GM12878 (cell line): ENCODE results near the gene FSTL1. TPM values are rescaled to one million over a fixed set of nuclear protein-coding genes. Genes with fewer than 3 reads are reported as not detected.

Source experiments
- ATAC-seq: fragments of 200-7000 bp; cut with Tn5 transposase; 3 replicates; pipeline ENCODE4 v1.9.1; 2020; ENCODE audit warnings: mild to moderate bottlenecking, moderate library complexity
- BruUV-seq: library from RNA; stranded (reverse); fragments of 400-500 nt; replicated peaks from 2 replicates; lab custom pipeline; 2021; lab: Mats Ljungman, UMichigan
- CTCF ChIA-PET: fragments of 300-600 bp; sonication (Branson Sonifier 250); formaldehyde crosslinking; extraction: SDS; loops from one replicate; lab custom pipeline; 2021; ENCODE audit warnings: inconsistent platforms; lab: Yijun Ruan, JAX
- POLR2A ChIA-PET: fragments of 350-600 bp; formaldehyde crosslinking; extraction: SDS; loops from one replicate; lab custom pipeline; 2021; ENCODE audit warnings: inconsistent platforms; lab: Charles Lee
- RAD21 ChIA-PET: fragments of 300-600 bp; sonication (Branson Sonifier 250); formaldehyde crosslinking; loops from one replicate; lab custom pipeline; 2023; ENCODE audit warnings: antibody characterized with exemption; ENCODE audit not compliant: unreplicated experiment; lab: Charles Lee
- SMC1A ChIA-PET: fragments of 300-600 bp; sonication (Branson Sonifier 250); formaldehyde crosslinking; loops from one replicate; lab custom pipeline; 2023; ENCODE audit not compliant: unreplicated experiment, uncharacterized antibody; lab: Charles Lee
- DNase-seq: peaks from one replicate; pipeline ENCODE4 v3.0.0-alpha.2; 2011; ENCODE audit warnings: low read depth, low spot score
- FAIRE-seq: peaks from 3 replicates; lab custom pipeline; 2011; peaks lifted over from hg19 to GRCh38; lab: Jason Lieb, UNC
- H2AFZ ChIP-seq: 2 replicates; pipeline ENCODE4 v1.6.0; 2011; ENCODE audit warnings: low read depth, low read length, control low read depth; ENCODE audit not compliant: control insufficient read depth
- H3K27ac ChIP-seq: 2 replicates; pipeline ENCODE4 v1.5.1; 2011; ENCODE audit warnings: control low read depth; ENCODE audit not compliant: control insufficient read depth, insufficient read depth
- H3K27me3 ChIP-seq, 2 experiments: replicated peaks in 1 of 2; 2 replicates each; pipeline versions ENCODE4 v1.6.0 to v1.6.1; 2011; ENCODE audit warnings: low read length in 1 of 2; ENCODE audit not compliant: control insufficient read depth in 2 of 2, insufficient read depth in 2 of 2
- H3K36me3 ChIP-seq, 2 experiments: 2 replicates each; pipeline ENCODE4 v1.5.1; 2011; ENCODE audit warnings: low read length in 1 of 2; ENCODE audit not compliant: control insufficient read depth in 2 of 2, insufficient read depth in 2 of 2
- H3K4me1 ChIP-seq: 2 replicates; pipeline ENCODE4 v1.6.1; 2011; ENCODE audit warnings: mild to moderate bottlenecking, low read length, moderate library complexity, mixed read lengths; ENCODE audit not compliant: control insufficient read depth, insufficient read depth
- H3K4me2 ChIP-seq: 2 replicates; pipeline ENCODE4 v1.6.0; 2011; ENCODE audit warnings: control low read depth; ENCODE audit not compliant: control insufficient read depth, insufficient read depth
- H3K4me3 ChIP-seq: fragments of 200-600 bp; sonication (generic); 2 replicates; pipeline ENCODE4 v1.5.1; 2016
- H3K79me2 ChIP-seq: 2 replicates; pipeline ENCODE4 v1.6.0; 2011; ENCODE audit warnings: low read length; ENCODE audit not compliant: control insufficient read depth, insufficient read depth
- H3K9ac ChIP-seq: 2 replicates; pipeline ENCODE4 v1.8.0; 2011; ENCODE audit warnings: low read length, control low read depth, mixed read lengths; ENCODE audit not compliant: control insufficient read depth, insufficient read depth
- H3K9me3 ChIP-seq: replicated peaks from 3 replicates; pipeline ENCODE4 v1.5.1; 2011; ENCODE audit warnings: mild to moderate bottlenecking, low read length; ENCODE audit not compliant: control insufficient read depth, insufficient read depth
- H4K20me1 ChIP-seq: 2 replicates; pipeline ENCODE4 v1.6.0; 2011; ENCODE audit not compliant: control insufficient read depth, insufficient read depth
- CREM ChIP-seq: IDR thresholded peaks from 2 replicates; pipeline ENCODE4 v1.6.1; 2014; ENCODE audit warnings: antibody characterized with exemption, low read depth
- E4F1 ChIP-seq: fragments of 450-650 bp; IDR thresholded peaks from 2 replicates; pipeline ENCODE4 v1.6.1; 2018; ENCODE audit warnings: borderline replicate concordance, mild to moderate bottlenecking; ENCODE audit not compliant: partially characterized antibody
- EED ChIP-seq: sonication (generic); IDR thresholded peaks from 2 replicates; pipeline ENCODE4 v1.6.1; 2016; ENCODE audit warnings: antibody characterized with exemption, low read depth
- ESRRA ChIP-seq: IDR thresholded peaks from 2 replicates; pipeline ENCODE4 v1.6.1; 2012; ENCODE audit warnings: mild to moderate bottlenecking, low read length, improper control_type of control experiment
- GATAD2B ChIP-seq: fragments of 450-650 bp; conservative IDR thresholded peaks from 2 replicates; pipeline ENCODE4 v1.6.1; 2017; ENCODE audit warnings: low read depth, mild to moderate bottlenecking, moderate library complexity
- HDAC6 ChIP-seq: fragments of 200-600 bp; sonication (generic); IDR thresholded peaks from one replicate; pipeline ENCODE4 v1.8.0; 2017; ENCODE audit warnings: antibody characterized with exemption; ENCODE audit not compliant: unreplicated experiment
- KLF5 ChIP-seq: fragments of 450-650 bp; IDR thresholded peaks from 2 replicates; pipeline ENCODE4 v1.6.1; 2014; ENCODE audit warnings: mild to moderate bottlenecking; ENCODE audit not compliant: partially characterized antibody
- LARP7 ChIP-seq: fragments of 450-650 bp; IDR thresholded peaks from 2 replicates; pipeline ENCODE4 v1.6.1; 2017; ENCODE audit warnings: mild to moderate bottlenecking
- PKNOX1 ChIP-seq: fragments of 450-650 bp; IDR thresholded peaks from 2 replicates; pipeline ENCODE4 v1.6.1; 2016; ENCODE audit warnings: mild to moderate bottlenecking
- STAT1 ChIP-seq: fragments of 450-650 bp; conservative IDR thresholded peaks from 2 replicates; pipeline ENCODE4 v1.6.1; 2014; ENCODE audit warnings: antibody characterized with exemption, mild to moderate bottlenecking
- TCF7 ChIP-seq: IDR thresholded peaks from 2 replicates; pipeline ENCODE4 v1.6.1; 2014; ENCODE audit warnings: antibody characterized with exemption, borderline replicate concordance
- ZBTB11 ChIP-seq: fragments of 450-650 bp; formaldehyde crosslinking; IDR thresholded peaks from 2 replicates; pipeline ENCODE4 v1.5.0; 2022; ENCODE audit warnings: mild to moderate bottlenecking, missing genetic modification characterization
- WGBS: methylation state at CpG from one replicate; pipeline ENCODE4 v1.1.6; 2016; ENCODE audit warnings: low lambda C conversion rate; ENCODE audit not compliant: insufficient replicate concordance, insufficient coverage; ENCODE audit errors: missing lambda C conversion rate; 5-methylcytosine and 5-hydroxymethylcytosine counted together
- in situ Hi-C: fragments of 300-500 bp; cut with MboI; formaldehyde crosslinking; loops from 9 replicates; pipeline ENCODE4 v1.14.3; 2018; ENCODE audit warnings: mixed read lengths
- intact Hi-C: fragments of 100-400 bp; cut with micrococcal nuclease; formaldehyde crosslinking; loops from one replicate; pipeline ENCODE4 v1.14.2; 2022; ENCODE audit not compliant: unreplicated experiment
- polyA plus RNA-seq, 11 experiments: library from polyadenylated mRNA; depleted of rRNA in 4 of 11; unstranded in 6 of 11; stranded (reverse) in 5 of 11; fragments of >200 nt; fragmentation: Nextera tagmentation in 4 of 11; fragmentation: Illumina TruSeq in 1 of 11; extraction: Ambion mirVana in 4 of 11; extraction: Trizol in 1 of 11; gene quantifications; 1 replicate in 1 of 11; 2 replicates in 10 of 11; pipeline versions ENCODE4 v1.2.1 to v1.2.3, GENCODE V29; 2011 to 2016; ENCODE audit warnings: inconsistent platforms in 2 of 11, missing spikeins in 2 of 11, low read depth in 1 of 11
- total RNA-seq, 4 experiments: library from RNA; depleted of rRNA in 3 of 4; stranded (reverse); fragments of >200 nt in 3 of 4; fragmentation: Illumina TruSeq in 1 of 4; extraction: Trizol in 1 of 4; gene quantifications; 2 replicates each; pipeline versions ENCODE4 v1.2.1 to v1.2.3, GENCODE V29; 2013 to 2021

FSTL1 gene
- total and polyA plus RNA-seq, 10 of the 15 experiments (the other 5 are each of a cell fraction or from before 2014, with no cell fraction given) = 0.06 to 1.7 (median 0.32) TPM; not detected in 4

- ChIA-PET RAD21 (no interaction called here), CTCF (no interaction called here)
- no peak overlapping the region for H3K4me3 ChIP-seq
- no peaks in the 10 kb centered on the region for H3K36me3 ChIP-seq
- no peaks in the 10 kb centered on the region for H3K79me2 ChIP-seq
- no peak overlapping the region for H3K4me2 ChIP-seq
- no peaks in the 10 kb centered on the region for H3K9me3 ChIP-seq
- intact Hi-C loops = no loop called here
- H3K9ac ChIP-seq = no peak overlapping the region
- H2AFZ ChIP-seq = no peak overlapping the region
- no peaks in the 10 kb centered on the region for H4K20me1 ChIP-seq
- FAIRE-seq (no peak), ATAC-seq (no peak)
- no peak for TF ChIP-seq TCF7
- TF ChIP-seq CREM = no peak
- no peak for TF ChIP-seq GATAD2B
- TF ChIP-seq HDAC6 = no peak
- TF ChIP-seq EED = no peak
- no peak for TF ChIP-seq ZBTB11
- TF ChIP-seq LARP7 = no peak
- TF ChIP-seq PKNOX1 = no peak
- TF ChIP-seq ESRRA = no peak
- TF ChIP-seq KLF5 = no peak
- TF ChIP-seq E4F1 = no peak
- TF ChIP-seq STAT1 = no peak
- TF ChIP-seq, all 136 proteins: peak for 0
- DNase-seq = no peak
- POLR2A ChIA-PET = no interaction called here
- WGBS = 0% methylated on average over 2 of the region's 2 CpGs
- no TSS peak for BruUV-seq
- Histone ChIP-seq H3K4me1 (no peaks in the 10 kb centered on the region), H3K27me3 (peaks cover 0 to 4% of the 10 kb centered on the region in 2 experiments; a peak in 2 of 4 replicates), H3K27ac (no peak overlapping the region)
- SMC1A ChIA-PET = no interaction called here
- in situ Hi-C loops = no loop called here
Measured at GRCh38 chr3:120428924-120429323, 21.9 kb downstream of the FSTL1 start.
